Measurements from ENCODE around the gene CCDC3.

Gene CCDC3

GRCh38 chr10:12916587-12916986, 84.9 kb downstream of the CCDC3 start:
- Histone ChIP-seq H3K36me3 (no peaks in the 10 kb centered on the region), H3K27me3 (no peaks in the 10 kb centered on the region), H3K27ac (no peak overlapping the region), H3K4me3 (no peak overlapping the region), H3K9me3 (no peaks in the 10 kb centered on the region), H3K4me1 (peaks cover 0 to 57% (median 23%) of the 10 kb centered on the region in 4 donors)
- no peak for TF ChIP-seq CTCF (IDR thresholded peaks at IDR 0.05)
- intact Hi-C loops (cut with DNase I; ENCODE audit: low total_unique reads), result no loop called here
- no peak for DNase-seq

- DNase-seq, result no peak
- intact Hi-C loops (cut with DNase I; ENCODE audit: low total_unique reads), result no loop called here
- TF ChIP-seq CTCF (IDR thresholded peaks at IDR 0.05), result no peak
- Histone ChIP-seq H3K9me3 (no peaks in the 10 kb centered on the region), H3K4me3 (no peak overlapping the region), H3K36me3 (no peaks in the 10 kb centered on the region), H3K27me3 (no peaks in the 10 kb centered on the region), H3K27ac (peak overlapping the region; percentile 24 to 40), H3K4me1 (peaks cover 0 to 53% (median 18%) of the 10 kb centered on the region in 4 donors)
Measured at GRCh38 chr10:12915637-12916168, 85.8 kb downstream of the CCDC3 start.

- Histone ChIP-seq H3K4me1 (peaks cover 0 to 53% (median 22%) of the 10 kb centered on the region in 4 donors), H3K9me3 (no peaks in the 10 kb centered on the region), H3K36me3 (no peaks in the 10 kb centered on the region), H3K27ac (peak overlapping the region in 1 of 2 donors; percentile 24), H3K4me3 (no peak overlapping the region), H3K27me3 (no peaks in the 10 kb centered on the region)
- no peak for DNase-seq
- intact Hi-C loops (cut with DNase I; ENCODE audit: low total_unique reads), result no loop called here
- no peak for TF ChIP-seq CTCF (IDR thresholded peaks at IDR 0.05)
Measured at GRCh38 chr10:12914111-12914510, 87.4 kb downstream of the CCDC3 start.

- Histone ChIP-seq H3K27ac (no peak overlapping the region), H3K9me3 (no peaks in the 10 kb centered on the region), H3K27me3 (no peaks in the 10 kb centered on the region), H3K4me1 (peaks cover 0 to 61% (median 23%) of the 10 kb centered on the region in 4 donors), H3K36me3 (no peaks in the 10 kb centered on the region), H3K4me3 (no peak overlapping the region)
- no peak for TF ChIP-seq CTCF (IDR thresholded peaks at IDR 0.05)
- intact Hi-C loops (cut with DNase I; ENCODE audit: low total_unique reads), result no loop called here
- no peak for DNase-seq
Measured at GRCh38 chr10:12911795-12912194, 89.7 kb downstream of the CCDC3 start.

GRCh38 chr10:12910835-12911234, 90.7 kb downstream of the CCDC3 start:
- Histone ChIP-seq H3K4me1 (peaks cover 4 to 69% (median 29%) of the 10 kb centered on the region in 4 donors), H3K9me3 (no peaks in the 10 kb centered on the region), H3K4me3 (no peak overlapping the region), H3K27me3 (no peaks in the 10 kb centered on the region), H3K27ac (peak overlapping the region in 1 of 2 donors; percentile 66), H3K36me3 (no peaks in the 10 kb centered on the region)
- intact Hi-C loops (cut with DNase I; ENCODE audit: low total_unique reads), result no loop called here
- no peak for TF ChIP-seq CTCF (IDR thresholded peaks at IDR 0.05)
- no peak for DNase-seq

- no peak for TF ChIP-seq CTCF (IDR thresholded peaks at IDR 0.05)
- Histone ChIP-seq H3K27me3 (no peaks in the 10 kb centered on the region), H3K4me3 (no peak overlapping the region), H3K36me3 (no peaks in the 10 kb centered on the region), H3K4me1 (peaks cover 4 to 69% (median 31%) of the 10 kb centered on the region in 4 donors), H3K9me3 (no peaks in the 10 kb centered on the region), H3K27ac (peak overlapping the region; percentile 60 to 66)
- peak; percentile 71 to 87 for DNase-seq
- intact Hi-C loops (cut with DNase I; ENCODE audit: low total_unique reads), result no loop called here
Measured at GRCh38 chr10:12909836-12910185, 91.7 kb downstream of the CCDC3 start.
